Left ventricle myocardium inferior (tissue), 1 donor: ENCODE results near the gene ZNF670. TPM values are rescaled to one million over a fixed set of nuclear protein-coding genes. Genes with fewer than 3 reads are reported as not detected.

Source experiments
- DNase-seq: peaks from one replicate; pipeline ENCODE4 v3.0.0-alpha.2; 2020
- H3K27ac ChIP-seq: fragments of 200-600 bp; replicated peaks from 2 replicates; pipeline ENCODE4 v1.8.0; 2021
- H3K27me3 ChIP-seq: fragments of 200-600 bp; 2 replicates; pipeline ENCODE4 v1.8.0; 2021; ENCODE audit warnings: low read depth
- H3K36me3 ChIP-seq: fragments of 200-600 bp; 2 replicates; pipeline ENCODE4 v1.8.0; 2021
- H3K4me1 ChIP-seq: fragments of 200-600 bp; 2 replicates; pipeline ENCODE4 v1.8.0; 2021
- H3K4me3 ChIP-seq: fragments of 200-600 bp; 2 replicates; pipeline ENCODE4 v1.8.0; 2021; ENCODE audit warnings: mild to moderate bottlenecking, moderate library complexity
- H3K9me3 ChIP-seq: fragments of 200-600 bp; replicated peaks from 2 replicates; pipeline ENCODE4 v1.8.0; 2021
- CTCF ChIP-seq: fragments of 200-600 bp; IDR thresholded peaks from 2 replicates; pipeline ENCODE4 v1.8.0; 2021; ENCODE audit warnings: antibody characterized with exemption, mild to moderate bottlenecking, borderline replicate concordance
- intact Hi-C: fragments of 100-400 bp; cut with micrococcal nuclease; formaldehyde crosslinking; loops from one replicate; pipeline ENCODE4 v1.11.0; 2022
- total RNA-seq: library from RNA; stranded (reverse); fragmentation: NEBNext Ultra II Directional; extraction: Animal tissue kit (Norgen Biotek cat#: 25700); gene quantifications from one replicate; pipeline ENCODE4 v1.2.1, GENCODE V29; 2021
- donor health status: DM: no; HTN: yes; CAD: no; lungs with severe emphysema.

Gene ZNF670
- total RNA-seq, 1 donor from 2014 or later: 1.5 TPM

GRCh38 chr1:247118946-247119446 lies 40.4 kb upstream of the ZNF670 start:
- H3K27me3 ChIP-seq: no peaks in the 10 kb centered on the region
- intact Hi-C loops: no loop called here
- no peak for DNase-seq
- H3K36me3 ChIP-seq: no peaks in the 10 kb centered on the region
- H3K9me3 ChIP-seq: peaks cover 2% of the 10 kb centered on the region
- H3K27ac ChIP-seq: no peak overlapping the region
- H3K4me1 ChIP-seq: no peaks in the 10 kb centered on the region
- no peak for TF ChIP-seq CTCF
- H3K4me3 ChIP-seq: no peak overlapping the region

GRCh38 chr1:247115545-247115944 lies 36.9 kb upstream of the ZNF670 start:
- Histone ChIP-seq H3K27ac (no peak overlapping the region), H3K27me3 (no peaks in the 10 kb centered on the region), H3K36me3 (no peaks in the 10 kb centered on the region), H3K9me3 (no peaks in the 10 kb centered on the region), H3K4me1 (peaks cover 25% of the 10 kb centered on the region), H3K4me3 (no peak overlapping the region)
- no peak for DNase-seq
- intact Hi-C loops: no loop called here
- TF ChIP-seq CTCF: no peak

- intact Hi-C loops: no loop called here
These were observed 36.5 kb upstream of the ZNF670 start for GRCh38 chr1:247115141-247115510.

GRCh38 chr1:247114351-247115140 lies 35.9 kb upstream of the ZNF670 start:
- H3K27me3 ChIP-seq: no peaks in the 10 kb centered on the region
- no peak overlapping the region for H3K4me3 ChIP-seq
- H3K27ac ChIP-seq: no peak overlapping the region
- no peaks in the 10 kb centered on the region for H3K36me3 ChIP-seq
- intact Hi-C loops: no loop called here
- DNase-seq: no peak
- no peak for TF ChIP-seq CTCF
- H3K4me1 ChIP-seq: peaks cover 26% of the 10 kb centered on the region
- no peaks in the 10 kb centered on the region for H3K9me3 ChIP-seq

More at GRCh38 chr1:247115141-247115510, 36.5 kb upstream of the ZNF670 start:
- Histone ChIP-seq H3K4me1 (peaks cover 26% of the 10 kb centered on the region), H3K27ac (no peak overlapping the region), H3K27me3 (no peaks in the 10 kb centered on the region), H3K36me3 (no peaks in the 10 kb centered on the region), H3K9me3 (no peaks in the 10 kb centered on the region), H3K4me3 (no peak overlapping the region)
- DNase-seq: no peak
- TF ChIP-seq CTCF: no peak

- no peak for DNase-seq
- H3K36me3 ChIP-seq: no peaks in the 10 kb centered on the region
- H3K27ac ChIP-seq: no peak overlapping the region
- no peak overlapping the region for H3K4me3 ChIP-seq
- intact Hi-C loops: no loop called here
- no peaks in the 10 kb centered on the region for H3K9me3 ChIP-seq
- no peaks in the 10 kb centered on the region for H3K27me3 ChIP-seq
- no peak for TF ChIP-seq CTCF
- H3K4me1 ChIP-seq: peaks cover 26% of the 10 kb centered on the region
These were observed 35.2 kb upstream of the ZNF670 start for GRCh38 chr1:247113733-247114271.
